ENCODE data around the gene UBE2D3. TPM values are rescaled to one million over a fixed set of nuclear protein-coding genes. Genes with fewer than 3 reads are reported as not detected.

The UBE2D3 gene
- 100 to 1,000 TPM; 356 to 362 TPM for total RNA-seq

DNA sequence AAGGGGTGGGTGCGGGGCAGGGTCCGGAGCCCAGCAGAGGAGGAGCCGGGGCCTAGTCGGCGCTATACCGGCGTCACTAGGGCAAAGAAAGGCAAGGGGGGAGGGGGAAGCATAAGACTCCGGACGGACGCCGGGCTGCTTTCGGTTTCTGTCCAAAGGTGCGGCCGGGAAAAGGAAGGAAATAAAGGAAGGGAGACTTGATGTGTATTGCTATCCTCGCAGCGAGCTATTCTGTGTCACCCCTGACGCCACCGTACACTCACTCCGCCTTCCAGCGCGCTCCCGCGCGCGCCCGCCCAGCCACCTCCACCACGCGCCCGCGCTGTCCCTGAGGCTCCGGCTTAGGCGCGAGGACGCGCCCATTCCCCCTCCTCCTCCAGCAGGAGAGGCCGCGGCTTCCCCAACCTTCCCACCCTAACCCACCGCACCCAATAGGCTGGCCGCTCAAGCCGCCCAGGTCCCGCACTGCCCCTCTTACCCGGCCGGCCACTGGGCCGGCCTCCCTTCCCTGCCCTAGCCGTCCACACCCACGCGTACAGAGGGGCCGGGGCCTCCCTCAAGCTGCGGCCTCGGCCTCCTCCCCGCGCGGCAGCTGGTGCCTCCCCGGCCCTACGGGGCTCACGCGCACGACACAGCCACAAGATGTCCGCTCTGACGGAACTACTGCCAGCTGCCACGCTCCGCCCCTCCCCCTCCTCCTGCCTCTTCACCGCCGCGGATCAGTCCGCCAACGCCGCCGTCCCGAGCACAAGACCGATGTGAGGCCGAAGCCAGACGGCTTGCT lies at the start of gene UBE2D3:
Gene UBE2D3 (minus strand): TSS at position 662 of the 784 bp plus-strand sequence. CDS start 1,043 bp downstream, outside the sequence.

DNA sequence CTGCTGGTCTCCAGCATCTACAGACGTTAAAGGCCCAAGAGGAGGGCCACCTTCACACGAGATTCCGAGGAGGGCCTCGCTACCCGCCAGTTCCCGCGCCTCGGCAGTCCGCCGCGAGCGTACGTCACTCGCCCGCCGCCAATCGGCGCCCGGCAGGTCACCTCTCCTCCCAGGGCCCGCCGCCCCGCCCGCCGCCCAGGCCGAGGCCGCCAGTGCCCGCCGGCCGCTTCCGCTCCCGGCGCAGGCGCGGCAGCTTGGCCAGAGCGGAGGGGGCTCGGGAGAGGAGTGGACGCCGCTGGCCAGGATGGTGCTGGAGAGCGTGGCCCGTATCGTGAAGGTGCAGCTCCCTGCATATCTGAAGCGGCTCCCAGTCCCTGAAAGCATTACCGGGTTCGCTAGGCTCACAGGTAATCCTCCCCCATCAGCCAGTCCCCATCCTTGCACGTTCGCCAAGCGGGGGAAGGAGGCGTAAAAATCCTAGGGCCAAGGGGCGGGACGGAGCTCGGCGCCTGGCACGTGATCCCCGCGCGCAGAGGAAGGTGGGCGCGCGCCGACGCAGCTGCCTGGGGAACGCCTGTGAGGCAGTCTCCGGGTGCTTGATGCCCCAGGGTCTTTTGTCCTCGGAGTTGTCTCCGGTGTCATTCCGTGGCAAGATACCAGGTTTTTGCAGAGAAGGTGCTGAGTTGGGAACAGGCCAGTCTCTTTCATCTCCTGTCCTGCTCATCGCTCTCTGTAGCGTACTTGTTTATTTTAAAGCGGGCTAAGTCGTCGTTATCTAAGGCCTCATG lies 41.6 kb upstream of the UBE2D3 start, which contains the start of gene CISD2:
Gene CISD2 (plus strand): TSS at position 212 of the 788 bp plus-strand sequence. CDS start 93 bp downstream, at position 305.

DNA sequence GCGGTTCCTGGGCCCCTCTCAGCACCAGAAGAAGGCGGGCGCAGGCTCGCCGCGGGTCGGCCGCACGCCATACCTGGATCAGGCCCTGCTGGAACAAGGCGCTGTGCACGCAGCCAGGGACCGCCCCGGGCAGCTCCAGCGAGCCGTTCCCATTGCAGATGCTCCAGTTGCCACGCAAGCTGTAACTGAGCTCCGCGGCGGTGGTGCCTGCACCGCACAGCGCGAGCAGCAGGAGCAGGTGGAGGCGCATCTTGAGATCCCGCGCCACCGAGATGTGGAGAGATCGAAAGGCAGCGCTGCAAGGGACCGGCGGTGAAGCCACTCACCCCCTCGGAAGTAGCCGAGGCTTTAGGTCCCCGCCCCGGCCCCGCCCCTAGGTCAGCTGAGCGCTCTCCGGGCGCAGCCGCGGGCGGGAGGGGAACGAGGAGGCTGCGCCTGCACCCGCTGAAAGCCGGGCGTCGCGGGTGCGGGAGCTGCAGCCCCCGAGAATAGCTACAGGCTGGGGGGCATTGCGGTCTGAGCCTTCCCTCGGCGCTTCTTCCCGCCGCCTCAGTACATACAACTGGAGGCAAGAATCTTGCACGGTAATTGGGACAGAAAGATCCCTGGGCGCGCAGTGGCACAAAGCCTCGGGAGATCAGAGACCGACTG lies 66.6 kb downstream of the UBE2D3 start, which contains the start of gene MANBA:
Gene MANBA (minus strand): TSS at position 324 of the 651 bp plus-strand sequence. CDS start 74 bp downstream, at position 250.

Other genes starting within 250 kb of the UBE2D3 start
- 10 to 100 TPM; 15.8 to 16.0 TPM for gene MANBA, start 66.6 kb downstream of the UBE2D3 start, total RNA-seq
- 10 to 100 TPM; 33.4 TPM for gene CISD2, start 41.4 kb upstream of the UBE2D3 start, total RNA-seq
- 1 to 10 TPM; 1.3 to 2.0 TPM for gene SLC9B1, start 192.2 kb upstream of the UBE2D3 start, total RNA-seq
- 10 to 100 TPM; 19.2 to 19.5 TPM for gene SLC9B2, start 249.2 kb upstream of the UBE2D3 start, total RNA-seq